ENCODE results near the gene MED15.

DNA sequence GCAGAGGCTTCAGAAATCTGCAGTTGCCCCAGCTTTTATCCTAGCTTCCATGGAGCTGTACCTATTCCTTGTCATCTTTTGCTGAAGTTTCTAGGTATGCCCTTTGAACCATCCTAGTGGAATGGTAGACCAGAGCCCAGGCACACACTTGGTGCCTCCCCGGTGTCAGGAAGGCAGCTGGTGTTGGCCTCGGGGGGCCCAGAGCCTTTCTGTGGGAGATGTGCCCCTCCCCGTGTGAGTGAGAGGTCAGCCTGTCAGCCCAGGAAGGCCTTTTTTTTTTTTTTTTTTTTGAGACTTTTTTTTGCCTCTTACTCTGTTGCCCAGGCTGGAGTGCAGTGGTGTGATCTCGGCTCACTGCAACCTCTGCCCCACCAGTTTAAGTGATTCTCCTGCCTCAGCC is 58.4 kb downstream of the MED15 start:
- no peak for TF ChIP-seq CTCF (IDR thresholded peaks at IDR 0.05)
- no peak for TF ChIP-seq POLR2A (IDR thresholded peaks at IDR 0.05)
- no peak for TF ChIP-seq POLR2AphosphoS5 (IDR thresholded peaks at IDR 0.05)
